ENCODE data around the gene CLCN3. TPM values are rescaled to one million over a fixed set of nuclear protein-coding genes. Genes with fewer than 3 reads are reported as not detected.

The CLCN3 gene
- total and polyA plus RNA-seq, 2 of the 4 experiments (the other 2 are of a cell fraction): 13.0 to 22.8 TPM

GRCh38 chr4:169668069-169668721, 47.8 kb downstream of the CLCN3 start:
- no peak overlapping the region for H3K23ac ChIP-seq (ENCODE audit: low read depth, low read length)
- no peak overlapping the region for H2BK15ac ChIP-seq (ENCODE audit: low read depth, low read length)
- ATAC-seq (ENCODE audit: low read depth): no peak
- ChIA-PET POLR2A (ENCODE audit: unreplicated experiment) (interaction anchor here (0.6 kb wide), 1 partner anchor 1190 kb away, joined by 3 read pairs; no protein-coding TSS in a partner anchor), CTCF (no interaction called here)
- H2AK5ac ChIP-seq (ENCODE audit: low read depth, low read length): no peak overlapping the region
- H3K14ac ChIP-seq (replicated peaks; ENCODE audit: low read depth, low read length): no peak overlapping the region
- BruUV-seq (replicated peaks): no TSS peak
- H4K20me1 ChIP-seq (ENCODE audit: insufficient read depth, low read length): no peaks in the 10 kb centered on the region
- no peaks in the 10 kb centered on the region for H3K4me1 ChIP-seq (ENCODE audit: control insufficient read depth, insufficient read depth, low read length)
- no peaks in the 10 kb centered on the region for H3K27me3 ChIP-seq (ENCODE audit: control insufficient read depth, insufficient read depth, low read length)
- no peak overlapping the region for H3K4me2 ChIP-seq (ENCODE audit: low read depth, low read length)
- no peak overlapping the region for H2BK120ac ChIP-seq (ENCODE audit: low read depth, low read length)
- H3K4ac ChIP-seq (ENCODE audit: low read depth, low read length): no peak overlapping the region
- H3K56ac ChIP-seq (ENCODE audit: extremely low read depth, insufficient read depth, low read length): no peak overlapping the region
- H3K27ac ChIP-seq (ENCODE audit: insufficient read depth, low read length): no peak overlapping the region
- no peak overlapping the region for H4K8ac ChIP-seq (ENCODE audit: low read depth in 2 of 2, low read length in 2 of 2)
- dilution Hi-C loops (cut with HindIII; ENCODE audit: low sequenced_read_pairs, unreplicated experiment) (no loop called here), in situ Hi-C loops (cut with MboI; ENCODE audit: low sequenced_read_pairs) (no loop called here), intact Hi-C loops (cut with micrococcal nuclease) (no loop called here)
- H3K9me3 ChIP-seq (ENCODE audit: control insufficient read depth, insufficient read depth, low read length): no peaks in the 10 kb centered on the region
- no peaks in the 10 kb centered on the region for H3K36me3 ChIP-seq (ENCODE audit: control insufficient read depth, insufficient read depth, low read length)
- H4K91ac ChIP-seq (ENCODE audit: insufficient read depth, low read depth, low read length): no peak overlapping the region
- TF ChIP-seq MAFK (IDR thresholded peaks at IDR 0.05; ENCODE audit: low read depth, low read length): no peak
- H3K4me3 ChIP-seq (ENCODE audit: insufficient read depth, low read depth, low read length): no peak overlapping the region
- no peak overlapping the region for H4K5ac ChIP-seq (ENCODE audit: low read depth, low read length)
- H3K9ac ChIP-seq (ENCODE audit: low read depth, low read length): no peak overlapping the region
- H3K9me1 ChIP-seq (ENCODE audit: insufficient read depth, low read length): no peaks in the 10 kb centered on the region
- H2BK5ac ChIP-seq (ENCODE audit: low read depth, low read length, poor library complexity, severe bottlenecking): no peak overlapping the region
- H3K18ac ChIP-seq (ENCODE audit: low read depth, low read length): no peak overlapping the region
- no peak overlapping the region for H2BK20ac ChIP-seq (ENCODE audit: low read depth, low read length)
- peaks cover 5 to 13% of the 10 kb centered on the region in 2 experiments; a peak in 3 of 4 replicates for H3K79me1 ChIP-seq (ENCODE audit: low read depth in 1 of 2, low read length in 2 of 2)
- H2AK9ac ChIP-seq (replicated peaks; ENCODE audit: low read depth, low read length, poor library complexity): no peak overlapping the region
- no peak overlapping the region for H2AFZ ChIP-seq (replicated peaks; ENCODE audit: low read length, poor library complexity)
- no peak for DNase-seq
- WGBS, 2 experiments (ENCODE audit: extremely low coverage in 2 of 2, insufficient read length in 1 of 2): 100% methylated on average over 2 of the region's 6 CpGs; no CpG with 5 or more reads in 1 of the 2 experiments
